Measurements from ENCODE around the gene ACOXL. TPM values are rescaled to one million over a fixed set of nuclear protein-coding genes. Genes with fewer than 3 reads are reported as not detected.

Gene ACOXL
- total and polyA plus RNA-seq, 10 of the 15 experiments (the other 5 are each of a cell fraction or from before 2014, with no cell fraction given) = 0.05 to 1.3 (median 0.71) TPM

DNA sequence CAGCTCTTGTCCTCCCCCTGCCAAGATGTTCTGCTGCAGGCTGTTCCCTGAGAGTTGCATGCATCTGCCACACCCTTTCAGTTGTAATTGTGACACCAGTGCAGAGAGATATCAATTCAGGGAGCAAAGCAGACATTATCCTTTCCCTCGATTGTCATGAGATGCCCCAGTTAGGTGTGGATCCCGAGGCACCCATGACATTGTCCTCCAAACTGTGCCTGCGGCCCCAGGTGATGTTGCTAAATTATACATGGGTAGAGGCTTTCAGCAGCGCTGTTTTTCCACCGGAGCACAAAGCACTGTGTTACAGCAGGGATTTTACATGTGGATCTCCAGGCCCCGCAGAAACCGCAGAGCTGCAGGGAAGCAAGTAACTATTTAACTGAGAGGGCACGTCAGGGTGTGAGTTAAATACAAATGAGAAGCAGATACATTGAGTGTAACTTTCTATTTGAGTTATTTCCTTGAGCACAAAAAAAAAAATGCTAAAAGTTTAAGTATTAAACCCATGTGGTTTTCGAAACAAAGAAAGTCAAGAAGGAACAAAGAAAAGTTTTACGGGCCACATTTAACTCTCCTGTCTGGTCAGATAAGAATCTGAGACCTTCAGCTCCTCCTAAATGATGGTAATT, 298.0 kb downstream of the ACOXL start:
- Histone ChIP-seq H2AFZ (ENCODE audit: control insufficient read depth, low read depth, low read length) (no peak overlapping the region), H3K4me3 (no peak overlapping the region), H3K79me2 (ENCODE audit: control insufficient read depth, insufficient read depth, low read length) (no peaks in the 10 kb centered on the region), H3K9me3 (replicated peaks; ENCODE audit: control insufficient read depth, insufficient read depth, low read length) (no peaks in the 10 kb centered on the region; the same call in 2 of the 3 replicates), H3K4me1 (ENCODE audit: control insufficient read depth, insufficient read depth, low read length) (peaks cover 11% of the 10 kb centered on the region), H3K27me3 (replicated peaks in 1 of 2; ENCODE audit: control insufficient read depth in 2 of 2, insufficient read depth in 2 of 2, low read length in 1 of 2) (peaks cover 0 to 11% of the 10 kb centered on the region in 2 experiments; a peak in 3 of 4 replicates), H3K4me2 (ENCODE audit: control insufficient read depth, insufficient read depth) (no peak overlapping the region), H3K27ac (ENCODE audit: control insufficient read depth, insufficient read depth) (no peak overlapping the region), H4K20me1 (ENCODE audit: control insufficient read depth, insufficient read depth) (no peaks in the 10 kb centered on the region), H3K9ac (ENCODE audit: control insufficient read depth, insufficient read depth, low read length) (no peak overlapping the region), H3K36me3 (ENCODE audit: control insufficient read depth in 2 of 2, insufficient read depth in 2 of 2, low read length in 1 of 2) (no peaks in the 10 kb centered on the region)
- ATAC-seq (peak; percentile 81), DNase-seq (ENCODE audit: low read depth, low spot score) (no peak), FAIRE-seq (no peak)
- intact Hi-C loops (cut with micrococcal nuclease; ENCODE audit: unreplicated experiment) (no loop called here), in situ Hi-C loops (cut with MboI) (no loop called here)
- BruUV-seq (replicated peaks) = no TSS peak
- CTCF ChIA-PET = interaction anchor here (0.6 to 1.3 kb wide), 7 partner anchors 19 to 176 kb away, joined by 3 to 6 read pairs (median 4); no protein-coding TSS in a partner anchor
- SMC1A ChIA-PET (ENCODE audit: uncharacterized antibody, unreplicated experiment) = interaction anchor here (0.8 to 4.1 kb wide), 11 partner anchors 10 to 218 kb away, joined by 3 to 18 read pairs (median 4); no protein-coding TSS in a partner anchor
- RAD21 ChIA-PET (ENCODE audit: unreplicated experiment) = interaction anchor here (0.8 to 2.0 kb wide), 7 partner anchors 10 to 1834 kb away, joined by 3 to 8 read pairs (median 4); no protein-coding TSS in a partner anchor
- 7% methylated on average over 10 of the region's 10 CpGs for WGBS (ENCODE audit: insufficient coverage, insufficient replicate concordance, low lambda C conversion rate, missing lambda C conversion rate)
- POLR2A ChIA-PET = interaction anchor here (1.1 to 1.3 kb wide), 2 partner anchors 25 to 155 kb away, joined by 3 to 4 read pairs; no protein-coding TSS in a partner anchor
- no peak; the same call in 1 of the 2 replicates for TF ChIP-seq JUNB (IDR thresholded peaks at IDR 0.05)
- TF ChIP-seq ZNF217 (IDR thresholded peaks at IDR 0.05) = peak; percentile 93
- no peak for TF ChIP-seq KDM1A (IDR thresholded peaks at IDR 0.05; ENCODE audit: borderline replicate concordance)
- peak; percentile 62 for TF ChIP-seq NR2F1 (conservative IDR thresholded peaks at IDR 0.05)
- TF ChIP-seq SKIL (IDR thresholded peaks at IDR 0.05; ENCODE audit: low read depth, poor library complexity, severe bottlenecking) = peak; percentile 49
- TF ChIP-seq NFIC (IDR thresholded peaks at IDR 0.05; ENCODE audit: low read depth, low read length) = 0 out of 2 replicates have a peak, but pooled peaks have one; percentile 26
- TF ChIP-seq NR2C1 (IDR thresholded peaks at IDR 0.05) = no peak
- no peak for TF ChIP-seq CHD4 (IDR thresholded peaks at IDR 0.05)
- TF ChIP-seq, protein P1, sequence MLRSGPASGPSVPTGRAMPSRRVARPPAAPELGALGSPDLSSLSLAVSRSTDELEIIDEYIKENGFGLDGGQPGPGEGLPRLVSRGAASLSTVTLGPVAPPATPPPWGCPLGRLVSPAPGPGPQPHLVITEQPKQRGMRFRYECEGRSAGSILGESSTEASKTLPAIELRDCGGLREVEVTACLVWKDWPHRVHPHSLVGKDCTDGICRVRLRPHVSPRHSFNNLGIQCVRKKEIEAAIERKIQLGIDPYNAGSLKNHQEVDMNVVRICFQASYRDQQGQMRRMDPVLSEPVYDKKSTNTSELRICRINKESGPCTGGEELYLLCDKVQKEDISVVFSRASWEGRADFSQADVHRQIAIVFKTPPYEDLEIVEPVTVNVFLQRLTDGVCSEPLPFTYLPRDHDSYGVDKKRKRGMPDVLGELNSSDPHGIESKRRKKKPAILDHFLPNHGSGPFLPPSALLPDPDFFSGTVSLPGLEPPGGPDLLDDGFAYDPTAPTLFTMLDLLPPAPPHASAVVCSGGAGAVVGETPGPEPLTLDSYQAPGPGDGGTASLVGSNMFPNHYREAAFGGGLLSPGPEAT (IDR thresholded peaks at IDR 0.05; ENCODE audit: low read depth) = peak; percentile 55; the same call in 1 of the 2 replicates
- TF ChIP-seq ZBTB4 (CRISPR knock-in tag; IDR thresholded peaks at IDR 0.05) = no peak
- no peak; the same call in none of the 2 replicates for TF ChIP-seq ATF7 (IDR thresholded peaks at IDR 0.05; ENCODE audit: low read depth)
- TF ChIP-seq DPF2 (IDR thresholded peaks at IDR 0.05) = no peak
- TF ChIP-seq, protein P2, sequence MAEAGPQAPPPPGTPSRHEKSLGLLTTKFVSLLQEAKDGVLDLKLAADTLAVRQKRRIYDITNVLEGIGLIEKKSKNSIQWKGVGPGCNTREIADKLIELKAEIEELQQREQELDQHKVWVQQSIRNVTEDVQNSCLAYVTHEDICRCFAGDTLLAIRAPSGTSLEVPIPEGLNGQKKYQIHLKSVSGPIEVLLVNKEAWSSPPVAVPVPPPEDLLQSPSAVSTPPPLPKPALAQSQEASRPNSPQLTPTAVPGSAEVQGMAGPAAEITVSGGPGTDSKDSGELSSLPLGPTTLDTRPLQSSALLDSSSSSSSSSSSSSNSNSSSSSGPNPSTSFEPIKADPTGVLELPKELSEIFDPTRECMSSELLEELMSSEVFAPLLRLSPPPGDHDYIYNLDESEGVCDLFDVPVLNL (IDR thresholded peaks at IDR 0.05; ENCODE audit: low read depth, low read length) = no peak
- peak in 1 of 2 experiments; percentile 43; a peak in 2 of 4 replicates for TF ChIP-seq EP300 (IDR thresholded peaks at IDR 0.05; ENCODE audit: borderline replicate concordance in 1 of 2, control insufficient read depth in 1 of 2, low read depth in 2 of 2, low read length in 2 of 2)
- no peak for TF ChIP-seq NFYA (IDR thresholded peaks at IDR 0.05; ENCODE audit: borderline replicate concordance, low read depth, low read length)

Measured in GM12878 (cell line).